HFF-Myc (cell line): ENCODE results near the gene METTL3.

Experiments used
- DNase-seq: peaks from one replicate; pipeline ENCODE4 v3.0.0-alpha.2; 2011; ENCODE audit warnings: low read depth; ENCODE audit errors: extremely low read depth
- H3K4me3 ChIP-seq: replicated peaks from 2 replicates; pipeline ENCODE4 v1.5.1; 2011; ENCODE audit warnings: low read depth, mild to moderate bottlenecking, control low read depth, low read length
- CTCF ChIP-seq: IDR thresholded peaks from 2 replicates; pipeline ENCODE4 v1.5.1; 2012; ENCODE audit warnings: mild to moderate bottlenecking, low read depth, low read length, control low read depth; ENCODE audit errors: missing control alignments

METTL3 gene

DNA sequence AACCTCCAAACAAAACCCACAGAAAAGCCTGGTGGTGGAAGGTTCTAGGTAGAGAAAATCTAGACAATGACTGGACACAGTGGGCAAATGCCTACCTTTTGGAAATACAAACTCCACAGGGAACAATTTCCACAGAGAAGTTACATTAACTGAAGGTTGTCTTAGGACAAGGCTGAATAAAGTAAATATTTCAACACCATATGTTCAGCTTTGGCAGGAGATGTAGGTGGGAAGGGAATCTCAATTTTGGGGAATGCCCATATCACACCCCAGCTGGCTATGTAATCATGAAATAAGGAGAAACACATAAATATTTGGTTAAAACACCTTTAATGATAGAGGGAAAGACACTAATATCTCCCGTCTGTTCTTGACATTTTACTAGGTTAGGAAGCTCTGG lies 9.6 kb upstream of the METTL3 start:
- H3K4me3 ChIP-seq = no peak overlapping the region
- TF ChIP-seq CTCF = no peak
- no peak for DNase-seq

- H3K4me3 ChIP-seq = no peak overlapping the region
- TF ChIP-seq CTCF = no peak
- no peak for DNase-seq
These were observed 7.6 kb upstream of the METTL3 start for GRCh38 chr14:21518725-21519124.

GRCh38 chr14:21514341-21514740 lies 3.2 kb upstream of the METTL3 start:
- DNase-seq = no peak
- TF ChIP-seq CTCF = no peak
- H3K4me3 ChIP-seq = no peak overlapping the region

DNA sequence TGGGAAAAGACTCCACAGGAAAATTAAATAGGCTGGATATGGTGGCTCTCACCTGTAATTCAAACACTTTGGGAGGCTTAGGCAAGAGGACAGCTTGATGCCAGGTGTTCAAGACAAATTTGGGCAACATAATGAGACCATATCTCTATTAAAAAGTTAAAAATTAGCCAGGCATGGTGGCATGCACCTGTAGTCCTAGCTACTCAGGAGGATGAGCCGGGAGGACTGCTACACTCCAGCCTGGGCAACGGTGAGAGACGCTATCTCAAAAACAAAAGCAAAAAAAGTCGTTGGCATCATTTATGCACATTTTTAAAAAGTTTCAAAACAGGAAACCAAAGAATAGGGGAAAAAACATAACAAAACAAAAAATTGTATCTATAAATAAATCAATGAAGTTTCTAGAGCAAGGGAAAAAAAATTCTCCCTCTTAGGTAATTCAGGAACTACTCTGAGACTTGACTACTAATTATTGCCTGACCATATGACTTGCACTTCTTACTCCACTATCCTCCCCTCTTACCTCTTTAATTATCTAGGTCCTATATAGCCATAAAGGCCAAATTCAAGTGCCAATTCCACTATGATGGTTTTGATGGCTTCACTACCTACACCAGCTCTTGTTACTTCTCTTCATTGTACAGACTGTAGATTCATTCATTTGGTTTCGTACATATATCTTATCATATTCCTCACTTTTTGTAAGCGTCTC lies 1.6 kb downstream of the METTL3 start:
- peak overlapping the region; percentile 83 for H3K4me3 ChIP-seq
- no peak for TF ChIP-seq CTCF
- no peak for DNase-seq

GRCh38 chr14:21506557-21506956 lies 4.6 kb downstream of the METTL3 start:
- TF ChIP-seq CTCF = no peak
- H3K4me3 ChIP-seq = no peak overlapping the region
- DNase-seq = no peak

DNA sequence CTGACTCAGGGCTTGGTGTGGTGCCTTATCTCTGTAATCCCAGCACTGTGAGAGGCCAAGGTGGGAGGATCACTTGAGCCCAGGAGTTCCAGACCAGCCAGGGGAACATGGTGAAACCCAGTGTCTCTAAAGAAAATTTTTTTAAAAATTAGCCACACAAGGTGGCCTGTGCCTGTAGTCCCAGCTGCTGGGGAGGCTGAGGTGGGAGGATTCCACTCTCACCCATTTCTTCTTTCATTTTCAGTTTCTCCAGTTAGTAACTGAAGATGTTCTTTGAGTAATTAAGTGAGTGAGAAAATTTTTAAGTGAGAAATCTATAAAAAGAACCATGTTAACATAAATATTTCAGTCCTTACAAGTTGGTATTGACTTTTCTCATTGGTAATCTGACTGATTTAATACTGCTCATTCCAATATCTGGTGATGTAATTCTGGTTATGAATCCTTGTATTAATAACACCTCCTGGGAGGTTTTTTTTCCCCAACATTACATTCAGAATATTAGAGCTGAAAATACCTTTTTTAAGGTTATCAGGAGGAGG lies 6.1 kb downstream of the METTL3 start:
- no peak overlapping the region for H3K4me3 ChIP-seq
- DNase-seq = no peak
- TF ChIP-seq CTCF = no peak

GRCh38 chr14:21503376-21503775 lies 7.8 kb downstream of the METTL3 start:
- no peak overlapping the region for H3K4me3 ChIP-seq
- no peak for TF ChIP-seq CTCF
- DNase-seq = no peak
